NCI-H2196 (cell line): ENCODE results near the gene STARD9.
"Not testable (repeated sequence)": the region's sequence is repeated elsewhere in the genome, so short reads cannot be mapped to it uniquely, and the experiment has no call there.

ENCODE experiments used
- DNase-seq: peaks from one replicate; lab custom pipeline; 2025; ENCODE audit not compliant: unreplicated experiment; lab: John Stamatoyannopoulos, UW

Gene STARD9

DNA sequence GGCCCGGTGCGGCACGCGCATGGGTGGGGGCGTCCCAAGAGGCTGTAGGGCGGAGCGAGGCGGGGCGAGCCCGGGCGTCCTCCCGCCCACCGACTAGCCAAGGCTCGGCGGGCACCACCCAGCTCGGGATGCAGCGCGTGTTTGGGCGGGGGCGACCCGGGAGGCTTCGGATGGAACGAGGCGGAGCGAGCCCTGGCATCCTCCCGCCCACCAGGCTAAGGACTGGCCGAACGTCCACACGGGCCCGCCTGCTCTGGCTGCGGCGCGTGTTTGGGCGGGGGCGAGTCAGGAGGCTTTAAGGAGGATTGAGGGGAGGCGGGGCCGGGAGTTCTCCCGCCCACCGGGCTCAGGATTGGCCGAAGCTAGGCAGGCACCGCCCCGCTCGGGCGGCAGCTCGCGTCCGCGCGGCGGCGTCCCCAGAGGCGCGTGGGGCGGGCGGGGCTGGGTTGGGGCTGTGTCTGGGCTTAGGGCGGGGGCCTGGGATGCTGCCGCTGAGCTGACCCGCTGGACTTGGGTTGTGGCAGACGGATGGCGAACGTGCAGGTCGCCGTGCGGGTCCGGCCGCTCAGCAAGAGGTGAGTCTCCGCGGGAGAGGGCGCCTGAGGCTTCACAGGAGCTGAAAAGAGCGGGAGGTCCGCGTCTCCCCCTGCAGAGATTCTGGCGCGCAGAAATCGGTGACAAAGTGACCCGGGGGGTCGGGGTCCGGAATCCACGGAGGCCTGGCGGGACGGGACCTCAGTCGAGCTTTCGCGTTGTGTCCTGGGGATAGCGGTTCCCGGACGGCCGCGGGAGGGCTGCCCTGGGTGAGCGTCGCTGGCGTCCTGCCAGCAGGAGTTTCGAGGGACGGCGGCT is at the start of gene STARD9:
TSS of gene STARD9 (plus strand) at position 419 of the 852 bp plus-strand sequence. CDS start at position 529, 110 bp downstream.
- DNase-seq, result peak; percentile 90

DNA sequence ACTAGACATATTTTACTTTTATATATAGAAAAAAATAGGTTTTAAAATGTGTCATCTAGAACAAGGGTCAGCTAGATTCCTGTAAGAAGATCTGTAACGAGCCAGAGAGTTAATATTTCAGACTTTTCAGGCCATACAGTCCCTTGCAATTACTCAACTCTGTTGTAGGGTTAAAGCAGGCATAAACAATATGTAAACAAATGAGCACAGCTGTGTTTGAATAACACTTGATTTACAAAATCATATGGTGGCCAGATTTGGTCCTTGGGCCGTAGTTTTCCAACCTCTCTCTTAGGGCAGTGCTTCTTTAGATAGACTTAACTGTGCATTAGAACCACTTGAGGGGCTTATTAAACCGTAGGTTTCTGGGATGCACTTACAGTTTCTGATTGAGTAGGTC is 46.4 kb upstream of the STARD9 start:
- no peak for DNase-seq

DNA sequence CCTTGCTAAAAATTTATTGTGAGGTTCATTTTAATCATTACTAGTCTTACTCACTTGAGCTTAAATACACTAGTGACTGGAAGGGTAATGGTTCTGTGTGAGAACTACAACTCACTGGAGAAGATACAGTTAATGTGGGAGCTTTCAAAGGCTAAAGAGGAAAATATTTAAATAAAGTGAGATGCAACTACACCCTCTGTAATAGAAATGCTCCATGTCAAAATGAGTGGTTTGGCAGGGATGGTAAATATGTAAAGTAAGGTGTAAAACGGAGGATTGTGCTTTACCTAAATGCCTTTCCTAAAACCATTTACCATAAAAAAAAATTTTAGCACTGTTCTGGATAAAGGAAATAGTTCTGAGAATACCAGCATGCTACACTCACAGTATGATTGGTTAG is 42.2 kb upstream of the STARD9 start:
- DNase-seq, result no peak

DNA sequence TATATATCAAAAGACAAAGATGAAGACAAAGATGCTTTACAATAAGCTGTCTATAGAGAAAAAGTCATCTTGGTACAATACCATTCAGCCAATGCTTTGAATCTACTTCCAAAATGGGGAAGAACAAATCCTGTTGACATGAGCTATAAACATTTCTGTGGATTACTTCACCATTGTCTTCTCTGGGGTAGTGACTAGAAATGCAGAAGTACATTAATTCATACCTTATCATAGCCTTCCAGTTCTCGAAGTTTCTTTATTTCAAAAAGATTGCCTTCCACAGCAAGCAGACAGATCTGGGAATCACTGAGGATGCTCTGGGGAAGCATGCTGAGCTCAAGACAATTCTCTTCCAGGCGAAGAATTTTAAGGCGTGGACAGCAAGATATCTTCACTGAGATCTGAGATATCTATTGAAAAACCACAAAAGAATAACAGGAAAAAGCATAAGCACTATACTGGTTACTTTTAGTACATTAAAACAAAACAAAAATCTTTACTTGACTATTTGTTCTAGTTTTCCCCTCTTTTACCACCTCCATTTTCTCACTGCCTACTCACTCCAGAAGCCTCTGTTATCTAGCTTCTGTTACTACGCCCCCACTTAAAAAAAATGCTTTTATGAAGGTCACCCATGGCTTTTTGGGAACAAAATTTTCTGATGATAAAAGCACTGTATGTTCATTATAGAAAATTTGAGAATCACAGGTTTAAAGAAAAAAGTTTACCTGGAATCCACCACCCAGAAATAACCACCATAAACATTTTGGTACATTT is 30.4 kb upstream of the STARD9 start:
- no peak for DNase-seq

DNA sequence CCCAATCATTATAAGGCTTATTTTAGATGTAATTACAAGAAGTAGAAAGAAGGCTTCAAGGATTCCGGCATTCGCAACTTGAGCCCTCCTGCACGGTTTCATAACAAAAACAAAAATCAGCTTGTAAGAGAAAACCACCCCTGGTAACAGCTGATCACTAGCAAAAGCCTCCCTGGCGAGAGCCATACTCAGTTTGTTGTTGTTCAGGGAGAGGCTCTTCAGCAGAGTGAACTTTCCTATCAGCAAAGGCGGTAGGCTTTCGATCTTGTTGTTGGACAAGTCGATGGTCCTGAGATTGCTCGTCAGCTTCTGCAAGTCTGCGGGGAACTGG is 27.5 kb upstream of the STARD9 start:
- DNase-seq, result no peak

DNA sequence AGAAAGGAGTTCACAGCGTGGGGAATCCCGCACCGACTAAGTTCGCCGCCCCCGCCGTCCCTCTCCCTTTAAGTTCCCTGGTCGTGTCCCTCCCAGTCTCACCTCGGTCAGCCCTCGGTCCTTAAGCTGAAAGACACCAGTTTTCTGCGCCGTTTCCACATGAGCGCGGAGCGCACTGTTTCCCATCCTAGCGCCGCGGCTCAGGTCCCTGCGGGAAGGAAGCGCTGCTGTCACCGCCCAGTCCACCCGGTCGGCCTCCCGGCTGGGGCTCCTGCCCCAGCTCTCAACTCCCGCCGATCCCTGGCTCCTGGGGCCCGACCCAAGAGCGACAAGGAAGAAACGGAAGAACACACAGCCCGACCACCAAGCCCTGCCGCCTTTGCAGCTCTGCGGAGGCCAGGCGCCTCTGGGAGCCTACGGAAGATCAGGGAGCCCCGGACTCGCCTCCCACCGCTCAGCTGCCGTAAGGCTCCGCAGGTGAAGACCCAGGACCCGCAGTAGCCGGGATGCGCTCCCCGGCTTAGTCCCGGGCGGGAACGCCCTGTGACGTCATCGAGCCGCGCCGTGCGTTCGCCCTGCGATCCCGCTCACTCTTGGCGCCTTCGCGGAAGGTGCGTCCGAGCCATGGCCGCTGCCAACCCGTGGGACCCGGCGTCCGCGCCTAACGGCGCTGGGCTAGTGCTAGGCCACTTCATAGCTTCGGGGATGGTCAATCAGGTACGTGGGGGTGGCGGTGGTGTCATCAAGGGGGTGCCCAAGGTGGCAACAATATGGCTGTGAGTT is 27.0 kb upstream of the STARD9 start, which contains the start of the genes HAUS2 and LRRC57:
TSS of gene HAUS2 (plus strand) at position 590 of the 783 bp plus-strand sequence. CDS start at position 625, 35 bp downstream.
TSS of gene LRRC57 (minus strand) at position 545 of the 783 bp plus-strand sequence. CDS start at position 186, 359 bp downstream.
- DNase-seq, result peak; percentile 78

DNA sequence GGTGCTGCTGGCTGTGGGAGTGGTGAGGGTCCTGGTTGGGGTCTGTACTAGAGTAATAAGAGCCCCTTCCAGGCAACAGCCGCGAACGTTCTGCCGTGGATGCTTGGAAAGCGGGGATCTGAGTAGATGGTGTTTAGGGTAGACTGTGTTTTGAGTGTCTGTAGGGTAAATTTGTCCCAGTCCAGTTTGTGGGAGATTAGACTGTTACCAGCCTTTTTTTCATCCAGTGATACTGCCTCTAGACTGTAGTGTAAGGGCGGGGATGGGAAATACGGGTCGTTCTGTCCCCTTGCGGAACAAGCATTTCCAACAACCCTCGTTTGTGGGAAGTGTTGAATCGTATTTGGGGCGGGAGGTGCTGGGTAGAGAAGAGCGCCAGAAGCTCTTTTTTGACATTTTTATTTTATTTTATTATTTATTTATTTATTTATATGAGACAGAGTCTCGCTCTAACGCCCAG is 26.3 kb upstream of the STARD9 start:
- DNase-seq, result no peak

DNA sequence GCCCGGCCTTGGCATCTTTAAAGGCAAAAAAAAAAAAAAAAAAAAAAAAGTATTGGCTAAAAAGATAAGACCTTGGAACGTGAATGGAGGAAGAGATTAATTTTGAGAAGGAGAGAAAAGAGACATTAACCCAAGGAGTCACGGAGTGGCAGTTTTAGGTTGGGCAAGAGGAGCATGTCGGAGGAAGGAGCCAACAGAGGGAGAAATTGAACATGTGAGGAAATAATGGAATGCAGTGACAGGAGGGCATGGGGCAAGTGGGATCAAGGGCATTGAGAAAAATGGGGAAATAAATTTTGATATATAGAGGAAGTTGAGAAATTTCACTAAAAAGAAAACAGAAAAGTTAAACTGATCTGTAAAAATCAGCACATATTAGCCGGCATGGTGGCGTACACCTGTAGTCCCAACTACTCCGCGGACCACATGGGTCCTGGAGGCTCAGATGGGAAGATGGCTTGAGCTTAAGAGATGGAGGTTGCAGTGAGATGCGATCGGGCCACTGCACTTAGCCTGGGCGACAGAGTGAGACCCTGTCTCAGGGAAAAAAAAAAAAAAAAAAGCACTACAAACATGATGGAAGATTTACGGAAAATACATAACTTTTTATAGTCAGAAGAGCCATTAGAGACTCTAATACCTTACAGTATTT is 25.5 kb upstream of the STARD9 start:
- no peak for DNase-seq

DNA sequence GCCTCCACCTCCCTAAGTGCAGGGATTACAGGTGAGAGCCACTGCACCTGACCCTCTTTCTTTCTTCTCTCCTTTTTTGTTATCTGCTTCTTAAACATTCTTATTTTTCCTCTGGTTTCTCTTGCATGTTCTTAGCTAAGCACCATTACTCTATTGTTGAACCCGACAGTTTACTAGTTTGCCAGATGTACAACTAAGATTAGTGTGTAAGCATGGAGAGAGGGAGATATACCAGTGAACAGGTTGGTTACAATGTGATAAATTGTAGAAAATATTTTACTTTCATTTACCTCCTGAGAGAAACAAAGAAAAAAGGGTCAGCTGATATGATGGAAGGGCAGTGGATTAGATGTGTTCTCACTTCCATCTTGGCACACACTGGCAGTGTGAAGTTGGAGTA is 21.9 kb upstream of the STARD9 start:
- DNase-seq, result no peak

DNA sequence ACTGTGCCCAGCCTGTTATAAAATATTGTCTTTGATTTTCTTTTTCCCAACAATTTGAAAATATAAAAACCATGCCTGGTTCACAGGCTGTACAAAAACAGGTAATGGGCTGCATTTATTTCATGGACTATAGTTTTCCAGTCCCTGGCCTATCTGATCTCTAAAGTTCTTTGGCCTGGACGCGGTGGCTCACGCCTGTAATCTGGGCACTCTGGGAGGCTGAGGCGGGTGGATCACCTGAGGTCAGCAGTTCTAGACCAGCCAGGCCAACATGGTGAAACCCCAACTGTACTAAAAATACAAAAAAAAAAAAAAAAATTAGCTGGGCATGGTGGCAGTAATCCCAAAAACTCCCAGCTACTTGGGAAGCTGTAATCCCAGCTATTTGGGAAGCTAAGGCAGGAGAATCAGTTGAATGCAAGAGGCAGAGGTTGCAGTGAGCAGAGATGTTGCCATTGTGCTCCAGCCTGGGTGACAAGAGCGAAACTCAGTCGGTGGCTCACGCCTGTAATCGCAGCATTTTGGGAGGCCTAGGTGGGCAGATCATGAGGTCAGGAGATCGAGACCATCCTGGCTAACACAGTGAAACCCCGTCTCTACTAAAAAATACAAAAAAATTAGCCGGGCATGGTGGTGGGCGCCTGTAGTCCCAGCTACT is 18.7 kb upstream of the STARD9 start:
- DNase-seq, result not testable (repeated sequence)

DNA sequence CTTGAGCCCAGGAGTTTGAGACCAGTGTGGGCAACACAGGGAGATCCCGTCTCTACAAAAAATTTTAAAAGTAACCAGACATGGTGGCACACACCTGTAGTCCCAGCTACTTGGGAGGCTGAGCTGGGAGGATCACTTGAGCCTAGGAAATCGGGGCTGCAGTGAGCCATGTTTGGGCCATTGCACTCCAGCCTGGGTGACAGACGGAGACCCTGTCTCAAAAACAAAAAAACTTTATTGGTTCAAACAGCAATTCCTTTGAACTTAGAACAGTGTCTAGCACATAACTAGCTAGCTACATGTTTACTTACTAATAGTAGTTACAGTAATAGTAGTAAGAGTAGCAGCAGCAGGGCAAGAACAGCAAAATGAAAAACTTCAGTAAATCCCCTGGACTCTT is 16.7 kb upstream of the STARD9 start:
- no peak for DNase-seq

DNA sequence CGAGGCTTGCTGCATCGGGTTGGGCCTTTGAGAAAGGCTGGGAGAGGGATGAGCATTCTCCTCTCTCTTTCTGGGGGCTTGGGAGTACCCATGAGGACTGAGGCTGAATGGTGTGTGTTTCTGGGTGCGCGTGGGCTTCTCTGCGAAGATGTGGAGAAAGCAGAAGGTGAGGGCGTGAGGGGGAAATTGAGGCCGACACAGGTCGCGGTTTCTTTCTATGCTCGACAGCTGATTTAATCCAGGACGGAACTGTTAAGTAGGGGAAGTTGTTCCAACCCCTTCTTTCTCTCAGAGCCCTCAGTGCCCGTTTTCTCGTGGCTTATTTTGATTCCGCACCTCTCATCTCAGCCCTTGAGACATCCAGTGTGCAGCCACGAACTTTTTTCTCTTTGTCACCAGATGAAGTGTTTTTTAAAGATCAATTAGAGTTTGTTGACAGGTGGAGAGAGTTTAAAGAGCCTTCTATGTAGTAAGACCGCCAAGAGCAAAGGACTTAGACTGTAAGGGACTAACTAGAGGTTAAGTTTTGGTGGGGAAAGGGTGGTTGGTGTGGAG is 711 bp downstream of the STARD9 start:
- DNase-seq, result no peak

DNA sequence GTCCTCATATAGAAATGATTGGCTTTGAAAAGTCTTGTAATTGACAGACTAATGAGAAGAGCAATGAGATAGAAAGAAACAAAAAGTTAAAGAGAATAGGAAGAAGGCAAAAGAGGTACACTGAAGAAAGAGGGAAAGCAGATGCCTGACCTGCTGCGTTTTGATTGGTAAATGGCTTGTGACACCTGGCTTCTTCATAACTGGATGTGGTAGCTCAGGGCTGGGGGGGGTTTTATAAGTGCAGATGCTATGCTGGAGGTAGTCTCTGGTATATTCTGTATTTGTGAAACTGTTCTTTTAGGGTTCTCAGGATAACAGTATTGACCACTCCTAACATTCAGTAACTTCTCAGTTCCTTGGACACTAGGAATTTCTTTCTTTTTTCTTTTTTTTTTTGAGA is 1.4 kb downstream of the STARD9 start:
- no peak for DNase-seq

DNA sequence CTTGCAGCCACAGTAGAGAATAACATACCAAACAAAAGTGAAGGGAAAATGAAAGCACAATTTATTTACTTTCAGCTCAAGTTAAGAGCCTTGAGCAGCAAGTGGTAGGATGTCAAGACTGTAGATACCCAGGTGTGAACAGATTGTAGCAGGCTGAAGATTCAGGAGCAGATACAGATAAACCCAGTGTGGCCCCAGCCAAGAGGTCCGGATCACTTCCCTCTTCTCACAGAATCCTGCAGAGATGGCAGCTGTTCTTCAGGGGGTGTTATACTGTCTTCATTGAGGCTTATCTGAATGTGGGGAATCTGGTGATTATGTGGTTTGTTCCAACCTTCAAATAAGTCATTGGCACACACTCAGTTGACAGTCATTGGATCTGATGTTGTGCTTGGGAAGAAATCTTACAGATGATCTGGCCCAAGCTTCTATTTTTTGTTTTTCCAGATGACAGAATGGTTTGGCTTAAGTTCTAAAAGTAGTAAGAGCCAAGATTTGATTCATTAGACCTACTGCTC is 2.2 kb downstream of the STARD9 start:
- no peak for DNase-seq

DNA sequence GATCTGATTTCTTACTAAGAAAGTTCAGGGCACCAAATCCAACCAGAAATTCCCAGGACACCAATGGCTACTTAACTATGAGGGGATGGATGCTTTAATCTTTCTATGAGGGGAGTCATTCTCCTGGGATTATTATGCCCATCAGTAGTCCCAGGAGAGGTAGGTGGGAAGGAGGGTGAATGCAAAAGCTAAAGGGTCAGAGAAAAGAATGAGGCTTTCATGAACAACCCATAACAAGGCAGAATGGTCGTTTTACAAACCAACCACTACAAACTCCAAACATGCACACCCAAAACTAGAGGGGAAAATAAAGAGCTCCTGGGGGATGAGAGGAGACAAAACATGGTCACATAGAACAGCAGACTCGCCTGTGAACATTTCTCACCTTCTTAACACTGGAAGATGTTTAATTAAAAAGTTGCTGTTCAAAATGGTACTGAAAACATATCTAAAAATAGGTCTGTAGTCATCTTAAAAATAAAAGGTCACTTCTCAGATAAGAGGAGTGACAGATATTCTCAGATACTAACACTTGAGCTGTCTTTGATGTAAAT is 3.7 kb downstream of the STARD9 start:
- DNase-seq, result no peak

DNA sequence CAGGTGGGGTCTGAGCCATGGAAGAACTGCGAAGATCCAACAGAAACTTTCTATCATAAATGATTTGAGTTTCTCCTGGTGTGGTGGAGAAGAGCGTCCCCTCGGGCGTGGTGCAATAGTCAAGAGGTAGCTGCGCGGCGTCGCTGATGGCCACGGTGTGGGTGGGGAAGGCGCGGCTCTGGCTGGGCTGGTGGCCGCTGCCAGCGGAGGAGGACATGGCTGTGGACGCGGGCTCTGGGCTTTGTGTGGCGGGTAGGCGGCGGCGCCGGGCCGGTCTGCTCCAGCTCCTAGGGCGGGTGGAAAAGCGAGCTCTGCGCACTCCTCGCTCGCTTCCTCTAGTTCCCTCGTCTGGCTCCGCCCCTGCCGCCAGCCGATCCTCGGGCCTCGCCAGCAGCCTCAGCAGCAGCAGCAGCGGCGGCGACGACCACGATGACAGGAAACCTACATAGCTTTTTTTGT is 5.9 kb downstream of the STARD9 start:
- peak; percentile 58 for DNase-seq

DNA sequence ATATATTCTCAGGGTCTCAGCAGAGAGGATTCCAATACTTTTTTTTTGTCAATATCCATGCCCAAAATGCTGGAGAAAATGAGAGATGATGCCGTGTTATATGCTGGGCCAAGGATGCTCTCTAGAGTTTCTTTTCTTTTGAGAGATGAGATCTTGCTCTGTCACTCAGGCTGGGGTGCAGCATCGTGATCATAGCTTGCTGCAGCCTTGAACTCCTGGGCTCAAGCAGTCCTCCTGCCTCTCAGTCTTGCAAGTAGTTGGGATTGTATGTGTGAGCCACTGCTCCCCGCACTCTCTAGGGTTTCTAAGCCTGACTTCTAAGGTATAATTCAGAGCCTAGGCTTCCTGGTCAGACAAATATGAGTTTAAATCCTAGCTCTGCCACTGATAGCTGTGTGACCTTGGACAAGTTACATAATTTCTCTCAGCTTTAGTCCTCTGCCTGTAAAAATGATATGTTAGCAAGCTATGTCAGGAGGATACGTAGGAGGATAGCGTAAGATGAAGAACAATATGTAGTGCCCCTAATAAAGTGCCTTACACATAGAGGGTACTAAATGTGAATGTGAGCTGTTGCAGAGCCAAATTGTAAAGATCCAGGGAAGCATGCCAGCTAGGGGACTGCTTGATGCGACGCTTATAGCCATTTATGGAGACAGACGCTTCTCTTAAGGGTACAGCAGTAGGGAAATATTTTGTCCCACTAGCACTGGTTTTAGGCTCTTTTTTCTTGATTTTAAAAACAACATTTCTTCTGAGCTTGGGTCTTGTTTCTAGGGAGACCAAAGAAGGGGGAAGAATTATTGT is 7.4 kb downstream of the STARD9 start:
- no peak for DNase-seq

DNA sequence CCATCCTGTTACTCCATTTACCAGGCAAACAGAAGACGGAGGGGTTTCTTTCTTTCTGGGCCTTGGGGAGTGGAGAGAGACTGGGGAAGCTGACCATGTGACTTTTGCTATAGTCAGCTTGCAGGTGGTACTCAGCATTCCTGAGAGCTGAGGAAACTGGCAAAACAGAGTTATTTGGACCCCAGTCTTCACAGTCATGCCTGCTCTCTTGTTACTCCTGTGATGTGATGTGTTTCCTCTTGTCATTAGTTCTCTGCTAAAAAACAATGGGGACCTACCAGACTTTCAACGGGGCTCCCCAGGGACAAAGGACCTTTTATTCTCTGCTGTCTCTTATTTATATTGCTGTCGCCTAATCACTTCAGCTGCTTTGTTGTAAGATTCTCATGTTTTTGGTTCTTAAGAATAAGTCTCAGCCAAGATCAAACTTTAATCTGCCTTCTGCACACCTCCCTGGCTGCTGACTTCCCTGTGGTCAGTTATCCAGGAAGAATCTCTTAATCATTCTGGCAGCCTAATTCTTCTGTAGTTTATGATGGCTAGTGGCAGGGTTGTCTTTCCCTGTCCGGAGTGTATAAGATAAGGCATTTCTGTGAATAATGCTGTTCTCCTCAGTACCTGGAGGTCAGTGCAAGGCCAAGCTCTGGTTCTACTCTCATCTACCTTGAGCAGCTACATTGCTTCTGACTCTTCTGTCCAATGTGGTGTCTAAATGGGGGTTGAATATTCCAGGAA is 8.8 kb downstream of the STARD9 start:
- DNase-seq, result no peak
